Heart left ventricle (tissue), 13 donors: ENCODE measurements around the gene XRCC6.

ENCODE experiments used
- POLR2A ChIP-seq, 2 donors: fragments of 450-650 bp; IDR thresholded peaks; one replicate each; pipeline ENCODE4 v1.6.1; 2017; ENCODE audit warnings: antibody characterized with exemption in 2 of 2, mild to moderate bottlenecking in 2 of 2, moderate library complexity in 2 of 2
- TF ChIP-seq, protein P1 (sequence below), 12 donors: fragments of 200-600 bp; sonication (generic) in 4 of 12; IDR thresholded peaks; one replicate each; pipeline versions ENCODE4 v1.5.0 to v1.8.0; 2018 to 2022; ENCODE audit warnings: antibody characterized with exemption in 12 of 12, mild to moderate bottlenecking in 5 of 12
- donor health status: ischemic (EF 13 %, LVEDD 7.1; RV severe dilation, severe dysfunction).
- donor health status: DM: no; HTN: yes; CAD: no.
- donor health status: DM: no; HTN: no; CAD: no.
- donor health status: ischemic (EF 25% LVEDD 6.9; RV normal size, moderate dysfunction).
- donor health status: ischemic (EF 25% LVEDD 5.7; RV mildly dilated, moderate dysfunction).
- donor health status: ischemic (EF 35%, LVEDD 5.7; RV mildly dilated, moderate dysfunction).
- donor health status: nonischemic (EF 11% LVEDD 7.7; RV severe dilation, severe dysfunction).
- donor health status: DM: yes; HTN: yes; CAD: no.
- donor health status: PGD.
- donor health status: ischemic (EF 29% LVEDD 5.4; RV normal size, mild dysfunction).
- donor health status: nonischemic (EF 23%, LVEDD 6.1; RV moderate dilation, normal function).

GRCh38 chr22:41702763-41703162 lies 81.7 kb downstream of the XRCC6 start:
- TF ChIP-seq, protein P1, sequence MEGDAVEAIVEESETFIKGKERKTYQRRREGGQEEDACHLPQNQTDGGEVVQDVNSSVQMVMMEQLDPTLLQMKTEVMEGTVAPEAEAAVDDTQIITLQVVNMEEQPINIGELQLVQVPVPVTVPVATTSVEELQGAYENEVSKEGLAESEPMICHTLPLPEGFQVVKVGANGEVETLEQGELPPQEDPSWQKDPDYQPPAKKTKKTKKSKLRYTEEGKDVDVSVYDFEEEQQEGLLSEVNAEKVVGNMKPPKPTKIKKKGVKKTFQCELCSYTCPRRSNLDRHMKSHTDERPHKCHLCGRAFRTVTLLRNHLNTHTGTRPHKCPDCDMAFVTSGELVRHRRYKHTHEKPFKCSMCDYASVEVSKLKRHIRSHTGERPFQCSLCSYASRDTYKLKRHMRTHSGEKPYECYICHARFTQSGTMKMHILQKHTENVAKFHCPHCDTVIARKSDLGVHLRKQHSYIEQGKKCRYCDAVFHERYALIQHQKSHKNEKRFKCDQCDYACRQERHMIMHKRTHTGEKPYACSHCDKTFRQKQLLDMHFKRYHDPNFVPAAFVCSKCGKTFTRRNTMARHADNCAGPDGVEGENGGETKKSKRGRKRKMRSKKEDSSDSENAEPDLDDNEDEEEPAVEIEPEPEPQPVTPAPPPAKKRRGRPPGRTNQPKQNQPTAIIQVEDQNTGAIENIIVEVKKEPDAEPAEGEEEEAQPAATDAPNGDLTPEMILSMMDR (IDR thresholded peaks at IDR 0.05) = no peak
- no peak for TF ChIP-seq POLR2A (IDR thresholded peaks at IDR 0.05)
